ENCODE data around the gene SLC8A3. TPM values are rescaled to one million over a fixed set of nuclear protein-coding genes. Genes with fewer than 3 reads are reported as not detected.

Gene SLC8A3
- total RNA-seq, 1 donor = not detected

GRCh38 chr14:70047598-70048312 is 141.0 kb downstream of the SLC8A3 start:
- TF ChIP-seq CTCF (IDR thresholded peaks at IDR 0.05; ENCODE audit: insufficient read depth, low read depth, low read length) = no peak
- H3K4me3 ChIP-seq (ENCODE audit: low read depth, low read length) = no peak overlapping the region
- DNase-seq (ENCODE audit: low read depth) = no peak

DNA sequence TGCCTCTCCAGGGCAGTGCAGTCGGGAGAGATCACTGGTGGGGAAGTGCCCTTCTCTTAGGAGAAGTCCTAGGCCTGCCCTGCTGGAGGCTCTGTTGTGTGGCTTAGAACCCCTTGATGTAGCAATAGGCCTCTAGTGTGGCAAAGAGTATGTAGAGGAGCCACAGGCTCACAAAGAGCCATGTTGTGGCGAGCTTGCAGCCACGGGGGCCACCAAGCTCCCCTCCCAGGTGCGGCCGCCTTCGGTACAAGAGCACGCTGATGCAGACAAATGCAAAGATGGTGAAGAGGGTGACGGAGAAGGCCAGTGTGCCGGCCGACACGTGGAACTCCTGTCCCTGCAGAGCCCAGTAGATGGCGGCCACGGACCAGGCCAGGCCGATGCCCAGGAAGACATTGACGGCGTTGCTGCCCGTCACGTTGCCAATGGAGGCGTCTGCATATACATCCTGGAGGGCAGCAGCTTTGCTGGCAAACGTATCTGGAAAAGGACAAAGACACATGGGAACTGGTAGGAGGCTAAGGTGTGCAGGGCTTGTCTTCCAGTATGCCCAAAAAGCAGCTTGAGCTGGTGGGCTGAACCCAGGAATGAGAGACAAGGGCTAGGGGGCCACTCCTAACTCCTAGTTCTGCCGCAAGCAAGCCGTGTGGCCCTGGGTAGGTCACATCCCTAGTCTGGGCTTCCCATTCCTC is 142.8 kb downstream of the SLC8A3 start:
- H3K4me3 ChIP-seq (ENCODE audit: low read depth, low read length) = no peak overlapping the region
- peak; percentile 38 for DNase-seq (ENCODE audit: low read depth)
- peak; percentile 69 for TF ChIP-seq CTCF (IDR thresholded peaks at IDR 0.05; ENCODE audit: insufficient read depth, low read depth, low read length)

- DNase-seq (ENCODE audit: low read depth) = no peak
- no peak overlapping the region for H3K4me3 ChIP-seq (ENCODE audit: low read depth, low read length)
- TF ChIP-seq CTCF (IDR thresholded peaks at IDR 0.05; ENCODE audit: insufficient read depth, low read depth, low read length) = no peak
Observed at GRCh38 chr14:70045310-70045709, 143.4 kb downstream of the SLC8A3 start.

GRCh38 chr14:70043001-70043400 is 145.8 kb downstream of the SLC8A3 start:
- TF ChIP-seq CTCF (IDR thresholded peaks at IDR 0.05; ENCODE audit: insufficient read depth, low read depth, low read length) = no peak
- no peak for DNase-seq (ENCODE audit: low read depth)
- no peak overlapping the region for H3K4me3 ChIP-seq (ENCODE audit: low read depth, low read length)

DNA sequence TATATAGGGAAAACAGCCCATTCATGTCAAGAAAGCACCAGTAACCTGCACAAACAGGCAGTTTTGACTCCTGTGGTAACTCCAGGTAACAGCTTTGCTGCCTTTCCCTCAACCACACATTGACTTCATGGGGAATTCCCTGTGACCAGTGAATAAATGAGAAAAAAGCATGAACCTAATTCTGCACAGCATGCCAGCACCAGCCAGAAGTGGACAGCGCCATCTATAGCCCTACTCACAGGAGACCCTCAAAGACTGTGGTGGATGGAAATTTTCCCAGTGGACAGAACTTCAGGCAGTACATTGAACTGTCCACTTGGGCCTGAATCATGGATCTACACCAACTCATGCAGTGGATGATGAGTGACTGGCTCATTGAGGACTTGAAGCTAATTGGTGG is 152.1 kb downstream of the SLC8A3 start:
- TF ChIP-seq CTCF (IDR thresholded peaks at IDR 0.05; ENCODE audit: insufficient read depth, low read depth, low read length) = no peak
- no peak overlapping the region for H3K4me3 ChIP-seq (ENCODE audit: low read depth, low read length)
- no peak for DNase-seq (ENCODE audit: low read depth)

DNA sequence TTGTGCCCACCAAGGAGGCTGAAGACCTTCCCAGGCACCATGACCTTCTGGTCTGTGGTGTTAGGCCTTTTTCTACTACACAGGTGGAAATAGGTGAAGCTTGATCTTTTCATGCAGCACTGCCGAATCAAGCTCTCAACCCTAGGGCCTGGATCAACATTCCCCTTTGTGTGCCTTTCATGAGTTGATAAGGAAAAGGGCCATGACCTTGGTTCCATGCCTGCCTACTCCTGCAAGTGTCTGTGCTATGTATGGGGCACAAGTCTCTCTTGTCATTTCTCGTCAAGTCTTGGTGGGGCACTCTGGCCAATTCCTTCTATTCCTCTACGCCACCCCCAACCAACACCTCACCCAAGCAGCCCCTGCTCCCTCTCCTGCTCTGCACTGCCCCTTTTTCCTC is 154.5 kb downstream of the SLC8A3 start:
- no peak for DNase-seq (ENCODE audit: low read depth)
- H3K4me3 ChIP-seq (ENCODE audit: low read depth, low read length) = no peak overlapping the region
- no peak for TF ChIP-seq CTCF (IDR thresholded peaks at IDR 0.05; ENCODE audit: insufficient read depth, low read depth, low read length)

All from fibroblast of villous mesenchyme (primary cell).